GM13977 (cell line): Measurements from ENCODE around the gene ATG9A.
"Not testable (repeated sequence)": the region's sequence is repeated elsewhere in the genome, so short reads cannot be mapped to it uniquely, and the experiment has no call there.

Source experiments
- DNase-seq: peaks from one replicate; pipeline ENCODE4 v3.0.0; 2012; ENCODE audit warnings: low spot score
- CTCF ChIP-seq: IDR thresholded peaks from 2 replicates; pipeline ENCODE4 v1.5.1; 2012; ENCODE audit warnings: mild to moderate bottlenecking, control low read depth; ENCODE audit not compliant: insufficient read depth; ENCODE audit errors: extremely low read depth, missing control alignments
- in situ Hi-C: fragments of 300-500 bp; cut with MboI; formaldehyde crosslinking; loops from one replicate; pipeline ENCODE4 v1.12.0; 2022; ENCODE audit warnings: low sequenced_read_pairs, low pct_unique_long_range_greater_than_20kb, mixed read lengths, inconsistent platforms; ENCODE audit not compliant: unreplicated experiment

ATG9A gene

GRCh38 chr2:219261024-219261855, 31.8 kb upstream of the ATG9A start:
- no peak for TF ChIP-seq CTCF
- no peak for DNase-seq
- in situ Hi-C loops = no loop called here

DNA sequence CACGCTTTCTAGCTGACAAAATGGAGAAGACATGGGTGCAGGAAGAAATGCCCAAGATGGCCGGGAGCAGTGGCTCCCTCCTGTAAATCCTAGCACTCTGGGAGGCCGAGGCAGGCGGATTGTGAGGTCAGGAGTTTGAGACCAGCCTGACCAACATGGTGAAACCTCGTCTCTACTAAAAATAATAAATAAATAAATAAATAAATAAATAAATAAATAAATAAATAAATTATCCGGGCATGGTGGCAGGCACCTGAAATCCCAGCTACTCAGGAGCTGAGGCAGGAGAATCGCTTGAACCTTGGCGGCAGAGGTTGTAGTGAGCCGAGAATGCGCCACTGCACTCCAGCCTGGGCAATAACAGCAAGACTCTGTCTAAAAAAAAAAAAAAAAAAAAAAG, 29.5 kb upstream of the ATG9A start:
- in situ Hi-C loops, DNase-seq: not testable (repeated sequence)

DNA sequence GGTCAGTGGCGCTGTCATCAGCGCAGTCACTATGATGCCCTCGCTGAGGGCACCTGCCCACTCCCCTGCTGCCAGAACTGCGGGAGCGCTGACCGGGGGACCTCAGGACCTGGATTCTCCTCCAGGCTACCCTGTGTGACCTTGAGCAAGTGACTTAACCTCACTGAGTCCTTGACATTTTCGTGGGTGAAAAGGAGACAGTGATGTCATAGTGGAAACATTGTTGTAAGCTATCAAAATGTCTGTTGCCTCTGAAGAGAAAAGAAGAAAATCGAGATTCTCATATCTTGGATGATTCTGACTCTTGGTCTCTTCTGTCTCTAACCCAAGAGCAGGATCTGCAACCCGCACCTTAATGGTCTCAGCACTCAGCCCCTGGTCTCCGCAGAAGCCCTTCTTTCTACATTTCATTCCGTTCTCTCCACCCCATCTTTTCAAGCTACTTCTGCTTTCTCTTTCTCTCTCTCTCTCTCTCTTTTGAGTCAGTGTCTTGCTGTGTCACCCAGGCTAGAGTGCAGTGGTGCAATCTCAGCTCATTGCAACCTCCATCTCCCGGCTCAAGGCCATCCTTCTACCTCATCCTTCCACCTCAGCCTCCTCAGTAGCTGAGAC, 25.3 kb upstream of the ATG9A start:
- no peak for TF ChIP-seq CTCF
- in situ Hi-C loops = no loop called here
- peak; percentile 56 for DNase-seq

GRCh38 chr2:219253753-219254589, 24.5 kb upstream of the ATG9A start, which contains the start of gene TUBA4A:
Gene TUBA4A (minus strand): TSS chr2:219253918. CDS start chr2:219253858, 60 bp downstream.
- in situ Hi-C loops = no loop called here
- no peak for TF ChIP-seq CTCF
- DNase-seq = peak; percentile 98

- DNase-seq = peak; percentile 49
- TF ChIP-seq CTCF = no peak
- in situ Hi-C loops = no loop called here
These were observed 23.7 kb upstream of the ATG9A start, which contains the start of gene TUBA4B for GRCh38 chr2:219252900-219253752. Gene TUBA4B (plus strand): TSS chr2:219253243. CDS start chr2:219253408, 165 bp downstream.

DNA sequence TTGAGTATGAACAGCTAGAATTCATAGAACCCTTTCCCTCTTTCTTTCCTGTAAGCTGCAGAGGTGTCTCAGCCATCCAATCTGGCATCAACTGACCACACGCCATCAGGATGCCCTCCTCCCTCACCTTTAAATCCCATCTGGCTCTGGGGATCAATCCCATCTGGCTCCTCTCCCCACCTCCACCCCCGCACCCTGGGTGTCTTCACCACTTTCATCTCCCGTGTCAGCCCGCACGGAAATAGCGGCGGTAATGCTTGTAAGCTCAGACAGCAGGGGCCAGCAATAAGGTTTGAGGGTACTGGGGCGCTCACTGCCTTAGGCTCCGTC, 23.1 kb upstream of the ATG9A start:
- DNase-seq = no peak
- no peak for TF ChIP-seq CTCF
- in situ Hi-C loops = no loop called here
